SK-N-SH treated with all-trans-retinoic acid at 6 μM for 48 hours (cell line): Measurements from ENCODE around the gene TAPT1.

Experiments
- ATAC-seq: fragments of 200-7000 bp; cut with Tn5 transposase; 3 replicates; pipeline ENCODE4 v1.9.1; 2020; ENCODE audit warnings: mild to moderate bottlenecking, moderate library complexity
- BACH2 ChIP-seq: fragments of 250-450 bp; sonication (Bioruptor Pico); IDR thresholded peaks from 2 replicates; pipeline ENCODE4 v1.9.0; 2021; ENCODE audit warnings: mild to moderate bottlenecking, borderline replicate concordance
- CSDC2 ChIP-seq: fragments of 250-450 bp; sonication (Bioruptor Pico); IDR thresholded peaks from 2 replicates; pipeline ENCODE4 v1.5.0; 2020; ENCODE audit warnings: mild to moderate bottlenecking, moderate library complexity
- CSRNP3 ChIP-seq: fragments of 250-450 bp; sonication (Bioruptor Pico); IDR thresholded peaks from 2 replicates; pipeline ENCODE4 v1.5.1; 2021; ENCODE audit warnings: mild to moderate bottlenecking, moderate library complexity
- ESRRG ChIP-seq: fragments of 250-450 bp; sonication (Bioruptor Pico); IDR thresholded peaks from 2 replicates; pipeline ENCODE4 v1.6.1; 2021; ENCODE audit warnings: mild to moderate bottlenecking
- GLIS3 ChIP-seq: fragments of 250-450 bp; sonication (Bioruptor Pico); IDR thresholded peaks from 2 replicates; pipeline ENCODE4 v1.5.0; 2020; ENCODE audit warnings: mild to moderate bottlenecking, moderate library complexity
- OSR1 ChIP-seq: fragments of 250-450 bp; sonication (Bioruptor Pico); IDR thresholded peaks from 2 replicates; pipeline ENCODE4 v1.8.0; 2022; ENCODE audit warnings: moderate library complexity, mild to moderate bottlenecking, inconsistent platforms
- PATZ1 ChIP-seq: fragments of 250-450 bp; sonication (Bioruptor Pico); IDR thresholded peaks from 2 replicates; pipeline ENCODE4 v1.8.0; 2020; ENCODE audit warnings: mild to moderate bottlenecking, moderate library complexity, borderline replicate concordance
- POU6F1 ChIP-seq: fragments of 250-450 bp; sonication (Bioruptor Pico); IDR thresholded peaks from 2 replicates; pipeline ENCODE4 v1.8.0; 2021; ENCODE audit warnings: low read depth, mild to moderate bottlenecking, moderate library complexity, borderline replicate concordance
- PPARA ChIP-seq: fragments of 250-450 bp; sonication (Bioruptor Pico); IDR thresholded peaks from 2 replicates; pipeline ENCODE4 v1.5.0; 2020; ENCODE audit warnings: mild to moderate bottlenecking, borderline replicate concordance
- RARB ChIP-seq: fragments of 250-450 bp; sonication (Bioruptor Pico); IDR thresholded peaks from 2 replicates; pipeline ENCODE4 v1.8.0; 2021; ENCODE audit warnings: mild to moderate bottlenecking, moderate library complexity
- TCF4 ChIP-seq: fragments of 250-450 bp; sonication (Bioruptor Pico); IDR thresholded peaks from 2 replicates; pipeline ENCODE4 v1.8.0; 2021; ENCODE audit warnings: mild to moderate bottlenecking, moderate library complexity, borderline replicate concordance
- TOX ChIP-seq: fragments of 250-450 bp; sonication (Bioruptor Pico); IDR thresholded peaks from 2 replicates; pipeline ENCODE4 v1.8.0; 2021; ENCODE audit warnings: mild to moderate bottlenecking, moderate library complexity, borderline replicate concordance
- TSHZ2 ChIP-seq: fragments of 250-450 bp; sonication (Bioruptor Pico); IDR thresholded peaks from 2 replicates; pipeline ENCODE4 v1.5.0; 2020; ENCODE audit warnings: mild to moderate bottlenecking, moderate library complexity
- ZC3H10 ChIP-seq: fragments of 250-450 bp; sonication (Bioruptor Pico); IDR thresholded peaks from 2 replicates; pipeline ENCODE4 v1.5.1; 2021; ENCODE audit warnings: mild to moderate bottlenecking, moderate library complexity
- ZFP3 ChIP-seq: fragments of 250-450 bp; sonication (Bioruptor Pico); IDR thresholded peaks from 2 replicates; pipeline ENCODE4 v1.5.0; 2020; ENCODE audit warnings: mild to moderate bottlenecking, moderate library complexity
- ZFP30 ChIP-seq: fragments of 450-650 bp; formaldehyde crosslinking; IDR thresholded peaks from 2 replicates; pipeline ENCODE4 v1.5.0; 2022; ENCODE audit warnings: mild to moderate bottlenecking, moderate library complexity
- ZNF70 ChIP-seq: fragments of 450-650 bp; formaldehyde crosslinking; IDR thresholded peaks from 2 replicates; pipeline ENCODE4 v1.5.0; 2020; ENCODE audit warnings: mild to moderate bottlenecking, moderate library complexity

The TAPT1 gene

GRCh38 chr4:16227462-16227868, 1.2 kb upstream of the TAPT1 start:
- TF ChIP-seq BACH2 (CRISPR knock-in tag) (no peak), TCF4 (no peak; the same call in 1 of the 2 replicates), OSR1 (CRISPR knock-in tag) (no peak), RARB (CRISPR knock-in tag) (no peak), GLIS3 (no peak), CSRNP3 (CRISPR knock-in tag) (no peak), ZC3H10 (CRISPR knock-in tag) (no peak), CSDC2 (CRISPR knock-in tag) (no peak), ESRRG (CRISPR knock-in tag) (no peak)

GRCh38 chr4:16226816-16227461, 668 bp upstream of the TAPT1 start:
- ATAC-seq: peak; percentile 73
- TF ChIP-seq PATZ1 (CRISPR knock-in tag): no peak
- no peak for TF ChIP-seq PPARA (CRISPR knock-in tag)
- TF ChIP-seq CSRNP3 (CRISPR knock-in tag): no peak
- no peak for TF ChIP-seq ZFP30 (CRISPR knock-in tag)
- TF ChIP-seq CSDC2 (CRISPR knock-in tag): no peak
- TF ChIP-seq TOX (CRISPR knock-in tag): no peak
- TF ChIP-seq ZNF70 (CRISPR knock-in tag): no peak
- TF ChIP-seq, all 23 proteins: peak for 0

More at GRCh38 chr4:16227462-16227868, 1.2 kb upstream of the TAPT1 start:
- peak; percentile 24 for ATAC-seq

DNA sequence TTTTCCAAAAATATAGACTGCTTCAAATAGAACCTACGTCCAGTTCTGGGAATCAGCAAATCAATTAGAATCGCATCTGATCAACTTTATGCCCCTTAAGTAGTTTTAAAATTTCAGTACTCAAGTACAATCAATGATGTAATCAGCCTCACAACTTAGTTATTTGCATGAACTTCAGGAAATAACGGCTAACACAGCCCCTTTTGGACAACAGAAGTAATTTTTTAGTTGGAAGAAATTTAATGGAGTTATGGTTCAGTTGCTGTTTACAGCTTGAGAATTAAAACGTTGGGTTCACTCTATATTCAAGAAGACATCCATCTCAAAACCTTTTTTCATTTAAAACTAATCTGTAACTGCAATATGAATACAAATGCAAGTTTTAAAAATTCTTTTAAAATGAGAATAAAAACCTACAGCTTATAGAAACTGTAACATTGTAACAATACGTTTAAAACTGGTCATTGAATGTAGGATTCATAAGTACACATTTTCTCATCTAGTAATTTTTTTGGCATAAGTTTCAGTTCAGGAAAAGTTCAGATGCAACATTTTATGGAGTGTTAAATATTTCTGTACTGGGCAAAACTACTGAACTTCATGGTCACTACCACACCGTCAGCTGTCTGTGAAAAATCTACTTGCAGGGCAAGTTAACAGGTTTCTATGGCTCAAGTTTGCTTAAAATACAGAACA, 956 bp downstream of the TAPT1 start:
- peak; percentile 48; the same call in 2 of the 3 replicates for ATAC-seq
- TF ChIP-seq ZFP3 (CRISPR knock-in tag) (no peak), ZNF70 (CRISPR knock-in tag) (no peak), POU6F1 (CRISPR knock-in tag) (no peak), TSHZ2 (CRISPR knock-in tag) (no peak), CSDC2 (CRISPR knock-in tag) (no peak)
- TF ChIP-seq, all 23 proteins: peak for 0
